ENCODE measurements around the gene WBP2. TPM values are rescaled to one million over a fixed set of nuclear protein-coding genes. Genes with fewer than 3 reads are reported as not detected.
A peak's percentile ranks its signal among the peaks of the same experiment; 100 is the strongest.

Gene WBP2
- total and polyA plus RNA-seq, 9 of the 15 experiments (the other 6 are each of a cell fraction or from before 2014, with no cell fraction given) = 2.2 to 74.3 (median 20.0) TPM

DNA sequence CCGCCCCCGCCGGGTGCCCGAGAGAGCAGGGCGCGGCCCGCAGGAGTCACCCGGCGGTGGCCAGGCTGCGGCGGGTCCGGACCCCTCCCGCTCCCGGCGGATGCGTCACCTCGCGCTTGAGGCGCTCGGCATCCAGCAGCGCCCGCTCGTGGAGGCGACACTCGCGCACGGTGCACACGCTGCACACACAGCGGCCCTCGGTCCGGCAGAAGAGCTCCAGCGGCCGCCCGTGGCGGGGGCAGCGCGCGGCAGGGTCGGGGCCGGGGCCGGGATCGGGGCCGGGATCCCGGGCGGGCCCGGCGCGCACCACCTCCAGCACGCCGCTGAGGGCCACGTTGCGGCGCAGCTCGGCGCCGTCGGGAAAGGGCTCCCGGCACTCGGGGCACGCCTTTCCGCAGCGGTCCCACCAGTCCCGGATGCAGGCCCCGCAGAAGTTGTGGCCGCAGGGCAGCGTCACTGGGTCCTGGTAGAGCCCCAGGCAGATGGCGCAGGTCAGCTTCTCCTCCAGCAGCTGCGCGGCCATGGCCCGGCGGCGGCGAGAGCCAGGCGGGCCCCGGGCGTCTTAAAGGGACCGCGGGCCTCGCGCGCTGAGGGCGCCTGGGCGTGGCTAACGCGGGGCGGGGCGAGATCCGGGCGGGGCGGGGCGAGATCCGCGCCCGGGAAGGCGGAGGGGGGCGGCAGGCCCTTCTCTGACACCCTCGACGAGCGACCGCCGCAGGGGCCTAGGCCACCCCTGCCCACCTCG is 41.5 kb upstream of the WBP2 start, which contains the start of gene TRIM65:
TRIM65 (minus strand) TSS at position 537 of the 745 bp plus-strand sequence; CDS start at position 523, 14 bp downstream.
- ATAC-seq (peak; percentile 89), DNase-seq (ENCODE audit: extremely low read depth in 1 of 4, low spot score in 3 of 4) (peak; percentile 87 to 93 (median 92)), FAIRE-seq (peak; percentile 79)
- peaks cover 57% of the 10 kb centered on the region; the same call in 2 of the 3 replicates for H3K36me3 ChIP-seq (ENCODE audit: control insufficient read depth, insufficient read depth, low read length)
- peak within 1 kb of the TSS; percentile 96 for H3K27ac ChIP-seq (ENCODE audit: extremely low read depth, low read depth, low read length)
- H3K4me2 ChIP-seq (ENCODE audit: insufficient read depth, low read length) = peak within 1 kb of the TSS; percentile 85
- no peaks in the 10 kb centered on the region for H4K20me1 ChIP-seq (replicated peaks; ENCODE audit: control insufficient read depth, insufficient read depth, low read length)
- H3K9me3 ChIP-seq (replicated peaks; ENCODE audit: control insufficient read depth, insufficient read depth, low read depth, low read length) = no peaks in the 10 kb centered on the region
- peaks cover 13 to 81% of the 10 kb centered on the region in 2 experiments; a peak in 4 of 5 replicates for H3K4me1 ChIP-seq (replicated peaks in 1 of 2; ENCODE audit: control insufficient read depth in 2 of 2, insufficient read depth in 2 of 2, low read length in 2 of 2)
- WGBS (ENCODE audit: insufficient coverage, low coverage, missing lambda C conversion rate) = 1% methylated on average over 49 of the region's 102 CpGs
- no peaks in the 10 kb centered on the region for H3K27me3 ChIP-seq (ENCODE audit: control insufficient read depth in 2 of 2, insufficient read depth in 2 of 2, low read length in 2 of 2)
- H3K79me2 ChIP-seq (ENCODE audit: control insufficient read depth, insufficient read depth, low read length) = peaks cover 31% of the 10 kb centered on the region
- no TSS peak for BruUV-seq (replicated peaks)
- in situ Hi-C loops (cut with MboI) = no loop called here
- CTCF ChIA-PET (ENCODE audit: low intra/inter-chr PET ratio) = interaction anchor here (0.6 to 1.9 kb wide), 2 partner anchors 41 to 112 kb away, joined by 3 to 16 read pairs; partner anchors contain the start of genes UNK and WBP2
- intact Hi-C loops (cut with micrococcal nuclease) = loop anchor here (2.0 kb wide), 1 partner anchor 42 kb away; the partner anchor contains the start of gene WBP2
- peak within 1 kb of the TSS; percentile 92 for H2AFZ ChIP-seq (ENCODE audit: low read depth, low read length)
- POLR2A ChIA-PET = interaction anchor here (0.6 to 15.9 kb wide), 16 partner anchors 8 to 635 kb away, joined by 3 to 169 read pairs (median 4); partner anchors contain the start of genes MRPL38 and TRIM47
- peak within 1 kb of the TSS; percentile 93 for H3K4me3 ChIP-seq
- H3K9ac ChIP-seq (ENCODE audit: insufficient read depth in 1 of 2, low read depth in 2 of 2, low read length in 2 of 2) = peak within 1 kb of the TSS; percentile 82 to 100
- peaks cover 4% of the 10 kb centered on the region for H3K9me1 ChIP-seq (ENCODE audit: control insufficient read depth, insufficient read depth, low read length)
- TF ChIP-seq, protein P1, sequence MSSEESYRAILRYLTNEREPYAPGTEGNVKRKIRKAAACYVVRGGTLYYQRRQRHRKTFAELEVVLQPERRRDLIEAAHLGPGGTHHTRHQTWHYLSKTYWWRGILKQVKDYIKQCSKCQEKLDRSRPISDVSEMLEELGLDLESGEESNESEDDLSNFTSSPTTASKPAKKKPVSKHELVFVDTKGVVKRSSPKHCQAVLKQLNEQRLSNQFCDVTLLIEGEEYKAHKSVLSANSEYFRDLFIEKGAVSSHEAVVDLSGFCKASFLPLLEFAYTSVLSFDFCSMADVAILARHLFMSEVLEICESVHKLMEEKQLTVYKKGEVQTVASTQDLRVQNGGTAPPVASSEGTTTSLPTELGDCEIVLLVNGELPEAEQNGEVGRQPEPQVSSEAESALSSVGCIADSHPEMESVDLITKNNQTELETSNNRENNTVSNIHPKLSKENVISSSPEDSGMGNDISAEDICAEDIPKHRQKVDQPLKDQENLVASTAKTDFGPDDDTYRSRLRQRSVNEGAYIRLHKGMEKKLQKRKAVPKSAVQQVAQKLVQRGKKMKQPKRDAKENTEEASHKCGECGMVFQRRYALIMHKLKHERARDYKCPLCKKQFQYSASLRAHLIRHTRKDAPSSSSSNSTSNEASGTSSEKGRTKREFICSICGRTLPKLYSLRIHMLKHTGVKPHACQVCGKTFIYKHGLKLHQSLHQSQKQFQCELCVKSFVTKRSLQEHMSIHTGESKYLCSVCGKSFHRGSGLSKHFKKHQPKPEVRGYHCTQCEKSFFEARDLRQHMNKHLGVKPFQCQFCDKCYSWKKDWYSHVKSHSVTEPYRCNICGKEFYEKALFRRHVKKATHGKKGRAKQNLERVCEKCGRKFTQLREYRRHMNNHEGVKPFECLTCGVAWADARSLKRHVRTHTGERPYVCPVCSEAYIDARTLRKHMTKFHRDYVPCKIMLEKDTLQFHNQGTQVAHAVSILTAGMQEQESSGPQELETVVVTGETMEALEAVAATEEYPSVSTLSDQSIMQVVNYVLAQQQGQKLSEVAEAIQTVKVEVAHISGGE (CRISPR knock-in tag; IDR thresholded peaks at IDR 0.05) = peak in 1 of 3 experiments; percentile 35; a peak in 1 of 6 replicates
- no peak for TF ChIP-seq SREBF2 (CRISPR knock-in tag; IDR thresholded peaks at IDR 0.05)
- no peak for TF ChIP-seq NR4A1 (CRISPR knock-in tag; IDR thresholded peaks at IDR 0.05)
- peak; percentile 56; the same call in 1 of the 2 replicates for TF ChIP-seq NR4A1 (tag; IDR thresholded peaks at IDR 0.05)
- TF ChIP-seq NR2C2 (CRISPR knock-in tag; IDR thresholded peaks at IDR 0.05) = no peak
- peak; percentile 56; the same call in 1 of the 2 replicates for TF ChIP-seq NR2C2 (tag; IDR thresholded peaks at IDR 0.05)
- TF ChIP-seq SMAD1 (IDR thresholded peaks at IDR 0.05; ENCODE audit: low read depth, low read length, partially characterized antibody) = no peak
- peak; percentile 80 for TF ChIP-seq HMGN3 (IDR thresholded peaks at IDR 0.05; ENCODE audit: borderline replicate concordance, extremely low read depth, insufficient read length, low read depth, low read length)
- TF ChIP-seq ZNF830 (CRISPR knock-in tag; IDR thresholded peaks at IDR 0.05) = no peak
- TF ChIP-seq NONO (IDR thresholded peaks at IDR 0.05; ENCODE audit: low read depth in 2 of 2, low read length in 1 of 2) = peak; percentile 77 to 84
- TF ChIP-seq NUFIP1 (IDR thresholded peaks at IDR 0.05; ENCODE audit: partially characterized antibody) = no peak
- TF ChIP-seq SIN3B (IDR thresholded peaks at IDR 0.05; ENCODE audit: low read depth) = peak; percentile 81
- peak; percentile 82 for TF ChIP-seq SMAD4 (CRISPR knock-in tag; conservative IDR thresholded peaks at IDR 0.05)
- TF ChIP-seq RNF2 (IDR thresholded peaks at IDR 0.05) = 0 out of 2 replicates have a peak, but pooled peaks have one; percentile 6
- no peak for TF ChIP-seq SMARCB1 (IDR thresholded peaks at IDR 0.05; ENCODE audit: insufficient read length, low read depth)
- TF ChIP-seq, protein P2, sequence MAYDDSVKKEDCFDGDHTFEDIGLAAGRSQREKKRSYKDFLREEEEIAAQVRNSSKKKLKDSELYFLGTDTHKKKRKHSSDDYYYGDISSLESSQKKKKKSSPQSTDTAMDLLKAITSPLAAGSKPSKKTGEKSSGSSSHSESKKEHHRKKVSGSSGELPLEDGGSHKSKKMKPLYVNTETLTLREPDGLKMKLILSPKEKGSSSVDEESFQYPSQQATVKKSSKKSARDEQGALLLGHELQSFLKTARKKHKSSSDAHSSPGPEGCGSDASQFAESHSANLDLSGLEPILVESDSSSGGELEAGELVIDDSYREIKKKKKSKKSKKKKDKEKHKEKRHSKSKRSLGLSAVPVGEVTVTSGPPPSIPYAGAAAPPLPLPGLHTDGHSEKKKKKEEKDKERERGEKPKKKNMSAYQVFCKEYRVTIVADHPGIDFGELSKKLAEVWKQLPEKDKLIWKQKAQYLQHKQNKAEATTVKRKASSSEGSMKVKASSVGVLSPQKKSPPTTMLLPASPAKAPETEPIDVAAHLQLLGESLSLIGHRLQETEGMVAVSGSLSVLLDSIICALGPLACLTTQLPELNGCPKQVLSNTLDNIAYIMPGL (CRISPR knock-in tag; IDR thresholded peaks at IDR 0.05) = peak; percentile 82; the same call in 1 of the 2 replicates

All from K562 (cell line).